Pancreas (tissue), 10 donors: Measurements from ENCODE around the gene COX6B2. TPM values are rescaled to one million over a fixed set of nuclear protein-coding genes. Genes with fewer than 3 reads are reported as not detected.

Experiments used
- ATAC-seq, 4 donors: fragments of 200-7000 bp; cut with Tn5 transposase; one replicate each; pipeline versions ENCODE4 v1.8.0 to v1.9.1; 2020; ENCODE audit warnings: mild to moderate bottlenecking in 4 of 4, moderate library complexity in 4 of 4
- DNase-seq, 6 donors: peaks; one replicate each; pipeline ENCODE4 v3.0.0-alpha.2; 2020
- FAIRE-seq: peaks from 2 replicates; lab custom pipeline; 2012; peaks lifted over from hg19 to GRCh38; lab: Jason Lieb, UNC
- H3K27ac ChIP-seq, 4 donors: fragments of 200-600 bp; sonication (generic); 1 replicate in 3 of 4; 2 replicates in 1 of 4; pipeline versions ENCODE4 v1.5.0 to v1.8.0; 2020
- H3K27me3 ChIP-seq, 4 donors: fragments of 200-600 bp; one replicate each; pipeline ENCODE4 v1.8.0; 2021
- H3K36me3 ChIP-seq, 3 donors: fragments of 200-600 bp; sonication (generic) in 1 of 3; one replicate each; pipeline versions ENCODE4 v1.5.0 to v1.8.0; 2020 to 2021
- H3K4me1 ChIP-seq, 3 donors: fragments of 200-600 bp; one replicate each; pipeline ENCODE4 v1.8.0; 2021
- H3K4me3 ChIP-seq, 4 donors: fragments of 200-600 bp; sonication (generic) in 2 of 4; one replicate each; pipeline versions ENCODE4 v1.5.0 to v1.8.0; 2020 to 2021
- H3K9me3 ChIP-seq, 4 donors: fragments of 200-600 bp; one replicate each; pipeline ENCODE4 v1.8.0; 2021
- WGBS, 2 donors: extraction: QIAGEN DNeasy Blood & Tissue Kit; methylation state at CpG; one replicate each; pipeline ENCODE4 v1.1.7; 2013; 5-methylcytosine and 5-hydroxymethylcytosine counted together
- intact Hi-C, 3 donors: fragments of 100-400 bp; cut with DNase I; formaldehyde crosslinking; loops; one replicate each; pipeline versions ENCODE4 v1.11.1 to v1.14.2; 2022
- polyA plus RNA-seq, 2 donors: library from polyadenylated mRNA; stranded (reverse); fragments of 200-250 nt; gene quantifications; one replicate each; pipeline ENCODE4 v1.2.3, GENCODE V29; 2013
- total RNA-seq, 6 donors: library from RNA; stranded (reverse); fragmentation: NEBNext Ultra II Directional in 4 of 6; extraction: Animal tissue kit (Norgen Biotek cat#: 25700) in 4 of 6; gene quantifications; one replicate each; pipeline versions ENCODE4 v1.2.1 to v1.2.4, GENCODE V29; 2021 to 2023
- TF ChIP-seq, protein P1 (sequence below), 4 donors: fragments of 200-600 bp; sonication (generic) in 3 of 4; IDR thresholded peaks; one replicate each; pipeline versions ENCODE4 v1.5.0 to v1.8.0; 2021; ENCODE audit warnings: antibody characterized with exemption in 4 of 4
- donor health status: healthy with polysubstance abuse.
- donor health status: DM: no; HTN: no; CAD: no; lungs with moderate emphysema.
- donor health status: DM: no; HTN: no; CAD: no.
- donor health status: control.
- donor health status: control.
- donor health status: Bipolar disorder and iron deficiency.
- donor health status: DM: yes; HTN: yes; CAD: no.
- donor health status: DM: no; HTN: no; CAD: no.
- donor health status: DM: no; HTN: no; CAD: no.
- donor health status: DM: yes; HTN: yes; CAD: no.

Gene COX6B2
- total and polyA plus RNA-seq, 8 donors: 0.28 to 0.62 (median 0.42) TPM; not detected in 5

GRCh38 chr19:55345818-55346724, 8.4 kb downstream of the COX6B2 start:
- Histone ChIP-seq H3K27ac (no peak overlapping the region), H3K4me1 (no peaks in the 10 kb centered on the region), H3K4me3 (no peak overlapping the region), H3K36me3 (peaks cover 0 to 4% (median 0%) of the 10 kb centered on the region in 3 donors), H3K27me3 (no peaks in the 10 kb centered on the region), H3K9me3 (no peaks in the 10 kb centered on the region)
- FAIRE-seq (no peak), ATAC-seq (peak in 2 of 4 donors; percentile 2 to 9), DNase-seq (peak in 3 of 6 donors; percentile 36 to 77 (median 66))
- intact Hi-C loops: no loop called here
- 86 to 89% methylated on average over 42 to 43 of the region's 43 CpGs for WGBS, 2 donors
- TF ChIP-seq, protein P1, sequence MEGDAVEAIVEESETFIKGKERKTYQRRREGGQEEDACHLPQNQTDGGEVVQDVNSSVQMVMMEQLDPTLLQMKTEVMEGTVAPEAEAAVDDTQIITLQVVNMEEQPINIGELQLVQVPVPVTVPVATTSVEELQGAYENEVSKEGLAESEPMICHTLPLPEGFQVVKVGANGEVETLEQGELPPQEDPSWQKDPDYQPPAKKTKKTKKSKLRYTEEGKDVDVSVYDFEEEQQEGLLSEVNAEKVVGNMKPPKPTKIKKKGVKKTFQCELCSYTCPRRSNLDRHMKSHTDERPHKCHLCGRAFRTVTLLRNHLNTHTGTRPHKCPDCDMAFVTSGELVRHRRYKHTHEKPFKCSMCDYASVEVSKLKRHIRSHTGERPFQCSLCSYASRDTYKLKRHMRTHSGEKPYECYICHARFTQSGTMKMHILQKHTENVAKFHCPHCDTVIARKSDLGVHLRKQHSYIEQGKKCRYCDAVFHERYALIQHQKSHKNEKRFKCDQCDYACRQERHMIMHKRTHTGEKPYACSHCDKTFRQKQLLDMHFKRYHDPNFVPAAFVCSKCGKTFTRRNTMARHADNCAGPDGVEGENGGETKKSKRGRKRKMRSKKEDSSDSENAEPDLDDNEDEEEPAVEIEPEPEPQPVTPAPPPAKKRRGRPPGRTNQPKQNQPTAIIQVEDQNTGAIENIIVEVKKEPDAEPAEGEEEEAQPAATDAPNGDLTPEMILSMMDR (IDR thresholded peaks at IDR 0.05): no peak

DNA sequence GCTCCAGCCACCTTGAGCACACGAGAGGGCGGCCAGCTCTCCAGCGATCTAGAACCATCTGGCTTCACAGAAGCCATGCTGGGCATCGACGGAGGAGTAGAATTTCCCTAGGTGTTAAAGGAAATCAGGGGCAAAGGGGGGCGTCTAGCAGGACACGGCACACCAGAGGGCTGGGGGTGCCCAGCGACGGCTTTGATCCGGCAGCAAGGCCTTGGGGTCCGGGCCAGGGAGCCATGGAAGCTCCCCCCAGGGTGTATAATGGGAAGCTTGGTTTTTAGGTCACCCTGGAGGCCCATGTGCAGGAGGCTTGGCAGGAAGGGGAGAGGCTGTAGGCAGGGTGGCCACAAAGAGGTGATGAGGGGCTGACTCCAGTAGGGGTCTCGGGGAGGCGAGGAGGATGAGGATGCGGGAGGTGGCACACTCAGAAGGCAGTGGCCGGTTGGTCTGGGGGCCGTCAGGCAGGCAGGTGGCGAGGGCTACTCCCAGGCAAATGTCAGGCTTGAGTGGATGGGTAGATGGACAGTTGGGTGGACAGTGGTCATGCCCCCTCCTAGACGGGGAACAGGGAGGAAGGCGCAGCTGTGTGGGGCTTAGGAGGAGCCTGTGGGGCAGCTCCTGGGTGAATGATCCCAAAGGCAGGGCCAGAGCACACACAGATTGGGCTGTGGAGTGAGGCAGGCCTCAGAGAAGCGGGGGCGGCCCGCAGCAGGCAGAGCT, 9.3 kb downstream of the COX6B2 start:
- DNase-seq: peak in 1 of 6 donors; percentile 67
- Histone ChIP-seq H3K27ac (no peak overlapping the region), H3K27me3 (no peaks in the 10 kb centered on the region), H3K4me1 (no peaks in the 10 kb centered on the region), H3K4me3 (no peak overlapping the region), H3K9me3 (no peaks in the 10 kb centered on the region), H3K36me3 (peaks cover 0 to 4% (median 0%) of the 10 kb centered on the region in 3 donors)
- FAIRE-seq: no peak
- no peak for ATAC-seq
- TF ChIP-seq, protein P1 (IDR thresholded peaks at IDR 0.05): no peak
- intact Hi-C loops: no loop called here
- WGBS, 2 donors: 86 to 92% methylated on average over 22 of the region's 22 CpGs

DNA sequence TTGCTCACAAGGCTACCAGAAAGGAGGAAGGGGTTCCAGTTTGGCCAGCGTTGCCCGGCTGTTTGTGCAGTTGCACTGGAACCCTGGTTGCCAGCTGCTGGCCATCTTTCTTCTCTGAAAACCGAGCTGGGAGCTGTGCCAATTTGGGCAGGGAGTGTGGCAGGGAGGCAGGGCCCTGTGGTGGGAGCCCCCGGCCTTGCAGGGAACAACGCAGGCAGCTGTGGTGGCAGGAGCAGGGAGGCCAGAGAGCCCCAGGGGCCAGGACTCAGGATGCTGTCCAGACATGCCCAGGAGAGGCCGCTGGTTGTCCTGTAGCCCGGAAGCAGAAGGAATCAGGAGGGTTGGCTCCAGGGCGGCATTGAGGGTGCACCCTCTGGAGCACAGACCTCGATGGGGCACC, 10.1 kb downstream of the COX6B2 start:
- intact Hi-C loops: no loop called here
- WGBS, 2 donors: 84 to 85% methylated on average over 8 to 9 of the region's 9 CpGs
- Histone ChIP-seq H3K27me3 (no peaks in the 10 kb centered on the region), H3K4me1 (no peaks in the 10 kb centered on the region), H3K27ac (no peak overlapping the region), H3K9me3 (no peaks in the 10 kb centered on the region), H3K4me3 (no peak overlapping the region), H3K36me3 (peaks cover 0 to 4% (median 0%) of the 10 kb centered on the region in 3 donors)
- peak in 1 of 6 donors; percentile 67 for DNase-seq
- ATAC-seq: no peak
- TF ChIP-seq, protein P1 (IDR thresholded peaks at IDR 0.05): no peak
- FAIRE-seq: no peak

DNA sequence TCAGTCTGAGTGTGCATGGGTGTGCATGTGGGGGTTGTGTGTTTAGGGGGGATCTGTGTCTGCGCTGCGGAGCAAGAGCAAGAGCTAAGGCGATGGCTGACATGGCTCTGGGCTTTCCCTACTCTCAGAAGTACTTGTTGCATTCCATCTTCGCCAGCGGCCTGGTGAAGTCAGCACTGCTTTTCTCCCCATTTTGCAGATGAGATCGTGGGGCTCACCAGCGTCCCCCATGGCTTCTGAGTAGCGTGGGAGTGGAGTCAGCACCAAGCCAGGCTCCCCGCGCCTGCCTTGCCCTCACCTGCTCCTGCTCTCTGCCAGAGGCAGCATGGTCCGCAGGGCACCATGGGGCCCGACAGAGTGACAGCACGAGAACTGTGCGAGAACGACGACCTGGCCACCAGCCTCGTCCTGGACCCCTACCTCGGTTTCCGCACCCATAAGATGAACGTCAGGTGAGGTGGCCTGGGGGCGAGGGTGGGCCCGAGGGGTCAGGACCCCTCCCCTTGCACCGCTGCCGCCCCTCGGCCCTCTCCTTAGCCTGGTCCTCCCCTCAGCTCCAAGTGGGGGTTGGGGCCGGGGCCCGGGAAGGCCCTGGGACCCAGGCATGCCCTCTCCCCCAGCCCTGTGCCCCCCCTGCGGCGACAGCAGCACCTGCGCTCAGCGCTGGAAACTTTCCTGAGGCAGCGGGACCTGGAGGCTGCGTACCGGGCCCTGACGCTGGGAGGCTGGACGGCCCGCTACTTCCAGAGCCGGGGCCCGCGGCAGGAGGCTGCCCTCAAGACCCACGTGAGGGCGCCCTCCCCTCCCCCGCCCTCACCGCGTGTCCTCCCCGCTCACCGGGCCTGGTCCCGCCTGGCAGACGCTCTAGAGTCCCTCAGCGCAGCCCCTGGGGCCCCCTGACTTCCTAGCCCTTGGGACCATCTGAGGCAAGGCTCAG, 12.7 kb downstream of the COX6B2 start:
- WGBS, 2 donors: 84 to 92% methylated on average over 45 to 50 of the region's 50 CpGs
- Histone ChIP-seq H3K4me1 (no peaks in the 10 kb centered on the region), H3K27ac (no peak overlapping the region), H3K27me3 (no peaks in the 10 kb centered on the region), H3K4me3 (peak overlapping the region in 1 of 4 donors; percentile 62), H3K36me3 (peaks cover 0 to 4% (median 0%) of the 10 kb centered on the region in 3 donors), H3K9me3 (no peaks in the 10 kb centered on the region)
- FAIRE-seq (no peak), DNase-seq (peak in 3 of 6 donors; percentile 28 to 80 (median 60)), ATAC-seq (no peak)
- TF ChIP-seq, protein P1 (IDR thresholded peaks at IDR 0.05): no peak
- intact Hi-C loops: no loop called here
